ENCODE measurements around the gene UBE2E2. TPM values are rescaled to one million over a fixed set of nuclear protein-coding genes. Genes with fewer than 3 reads are reported as not detected.

Gene UBE2E2
- total RNA-seq, 1 experiment from 2014 or later, result 38.6 TPM

- DNase-seq, result no peak
- Histone ChIP-seq H3K27ac (ENCODE audit: insufficient read length, low read depth, low read length) (no peak overlapping the region), H3K79me1 (ENCODE audit: insufficient read depth, low read depth, low read length, poor library complexity, severe bottlenecking) (peaks cover 3% of the 10 kb centered on the region), H4K91ac (ENCODE audit: insufficient read length, low read depth, low read length) (no peak overlapping the region), H2AFZ (ENCODE audit: low read length) (no peak overlapping the region), H3K79me2 (ENCODE audit: insufficient read depth, low read length) (0 out of 2 replicates have a peak, but pooled peaks cover 3% of the 10 kb centered on the region), H3K23ac (ENCODE audit: insufficient read length, low read depth, low read length) (no peak overlapping the region), H3K4me2 (ENCODE audit: insufficient read depth, insufficient read length, low read length) (no peak overlapping the region), H3K9me3 (ENCODE audit: control insufficient read depth, low read depth, low read length) (no peaks in the 10 kb centered on the region), H3K56ac (ENCODE audit: insufficient read length, low read depth, low read length) (no peak overlapping the region), H4K8ac (replicated peaks; ENCODE audit: insufficient read length, low read depth, low read length) (no peak overlapping the region), H3K18ac (ENCODE audit: insufficient read length, low read depth, low read length) (no peak overlapping the region), H2AK5ac (ENCODE audit: insufficient read length, low read length) (no peak overlapping the region), H2BK5ac (ENCODE audit: insufficient read length, low read length) (no peak overlapping the region), H4K5ac (ENCODE audit: insufficient read length, low read depth, low read length) (no peak overlapping the region), H3K4me1 (ENCODE audit: insufficient read depth, low read length) (no peaks in the 10 kb centered on the region), H3K23me2 (ENCODE audit: insufficient read length, low read depth, low read length, poor library complexity, severe bottlenecking) (no peaks in the 10 kb centered on the region), H3K4ac (ENCODE audit: low read depth, low read length) (no peak overlapping the region), H4K20me1 (ENCODE audit: control insufficient read depth, insufficient read depth, insufficient read length) (no peaks in the 10 kb centered on the region), H2BK120ac (ENCODE audit: low read depth, low read length, poor library complexity, severe bottlenecking) (no peak overlapping the region), H2BK20ac (ENCODE audit: low read depth, low read length, poor library complexity, severe bottlenecking) (no peak overlapping the region), H2BK12ac (ENCODE audit: insufficient read length, low read depth, low read length) (no peak overlapping the region), H3K14ac (ENCODE audit: insufficient read depth, low read length) (no peak overlapping the region), H3K9ac (ENCODE audit: extremely low read depth, insufficient read length, low read length) (no peak overlapping the region), H3T11ph (ENCODE audit: low read length) (no peak overlapping the region), H3K27me3 (ENCODE audit: insufficient read depth, low read length) (no peaks in the 10 kb centered on the region), H2BK15ac (ENCODE audit: low read depth, low read length) (no peak overlapping the region)
- no peaks in the 10 kb centered on the region; the same call in 1 of the 2 replicates for H3K27me3 Mint-ChIP-seq (ENCODE audit: low read depth)
- no peak overlapping the region for H3K27ac Mint-ChIP-seq
- H3K4me3 Mint-ChIP-seq, result no peak overlapping the region
- TF ChIP-seq CTCF (conservative IDR thresholded peaks at IDR 0.05), result no peak
- H3K9me3 Mint-ChIP-seq, result peaks cover 0 to 5% of the 10 kb centered on the region in 2 experiments; a peak in 4 of 5 replicates
- no CpG with 5 or more reads among the region's 1 CpG for WGBS (ENCODE audit: extremely low coverage, insufficient read length, low lambda C conversion rate)
- no peaks in the 10 kb centered on the region for H3K4me1 Mint-ChIP-seq
- H3K36me3 Mint-ChIP-seq (ENCODE audit: insufficient read depth in 1 of 3, low read depth in 3 of 3), result peaks cover 2 to 10% (median 5%) of the 10 kb centered on the region in 3 experiments; a peak in 5 of 7 replicates
These were observed 59.6 kb downstream of the UBE2E2 start for GRCh38 chr3:23262766-23263165.

All from H9 (cell line).